ENCODE data around the gene GNL1.

Gene GNL1

DNA sequence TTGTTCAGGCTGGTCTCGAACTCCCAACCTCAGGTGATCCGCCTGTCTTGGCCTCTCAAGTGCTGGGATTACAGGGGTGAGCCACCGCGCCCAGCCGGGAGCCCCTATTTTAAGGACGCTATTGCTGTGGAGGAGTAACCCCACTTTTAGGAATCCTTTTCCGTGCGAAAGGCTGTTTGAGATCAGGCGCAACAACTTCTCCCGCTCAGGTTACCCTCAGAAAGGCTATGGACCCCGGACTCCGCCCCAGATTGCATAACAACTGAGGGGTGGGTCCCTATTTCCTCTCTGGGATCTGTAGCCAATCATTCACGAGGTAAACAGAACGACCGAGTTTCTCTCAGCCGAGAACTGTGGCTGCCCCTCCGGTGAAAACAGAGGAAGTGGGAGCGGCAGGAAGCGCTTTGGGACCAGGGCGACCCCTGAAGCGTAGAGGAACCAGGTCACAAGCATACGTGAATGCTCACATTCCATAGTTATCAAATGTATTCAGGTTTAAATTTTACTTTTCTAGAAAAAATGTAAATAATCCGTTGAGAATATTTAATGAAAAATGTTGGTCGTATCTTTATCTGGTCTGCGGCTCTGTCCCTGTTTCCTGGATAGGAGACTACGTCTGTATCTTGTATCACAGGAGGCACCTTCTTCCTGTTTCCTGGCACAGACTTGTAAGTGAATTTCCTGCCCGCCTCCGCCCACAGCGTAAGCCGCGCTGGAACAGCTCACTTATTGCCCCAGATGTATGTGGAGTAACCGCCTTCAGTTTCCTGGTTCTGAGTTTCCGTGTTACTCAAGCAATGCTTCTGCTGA, 40.1 kb downstream of the GNL1 start:
- H3K4me3 ChIP-seq (ENCODE audit: low read depth, low read length): peak overlapping the region; percentile 46
- TF ChIP-seq CTCF (IDR thresholded peaks at IDR 0.05; ENCODE audit: borderline replicate concordance, insufficient read depth, low read depth, low read length): no peak

- H3K4me3 ChIP-seq (ENCODE audit: low read depth, low read length): no peak overlapping the region
Measured at GRCh38 chr6:30515106-30515505, 41.2 kb downstream of the GNL1 start.

GRCh38 chr6:30513451-30513850, 42.8 kb downstream of the GNL1 start:
- no peak overlapping the region for H3K4me3 ChIP-seq (ENCODE audit: low read depth, low read length)
- no peak for TF ChIP-seq CTCF (IDR thresholded peaks at IDR 0.05; ENCODE audit: borderline replicate concordance, insufficient read depth, low read depth, low read length)

More at GRCh38 chr6:30515106-30515505, 41.2 kb downstream of the GNL1 start:
- no peak for TF ChIP-seq CTCF (IDR thresholded peaks at IDR 0.05; ENCODE audit: borderline replicate concordance, insufficient read depth, low read depth, low read length)

GRCh38 chr6:30511169-30511546, 45.1 kb downstream of the GNL1 start:
- no peak overlapping the region for H3K4me3 ChIP-seq (ENCODE audit: low read depth, low read length)
- no peak for TF ChIP-seq CTCF (IDR thresholded peaks at IDR 0.05; ENCODE audit: borderline replicate concordance, insufficient read depth, low read depth, low read length)

GRCh38 chr6:30510419-30511168, 45.7 kb downstream of the GNL1 start:
- no peak overlapping the region for H3K4me3 ChIP-seq (ENCODE audit: low read depth, low read length)
- no peak for TF ChIP-seq CTCF (IDR thresholded peaks at IDR 0.05; ENCODE audit: borderline replicate concordance, insufficient read depth, low read depth, low read length)

DNA sequence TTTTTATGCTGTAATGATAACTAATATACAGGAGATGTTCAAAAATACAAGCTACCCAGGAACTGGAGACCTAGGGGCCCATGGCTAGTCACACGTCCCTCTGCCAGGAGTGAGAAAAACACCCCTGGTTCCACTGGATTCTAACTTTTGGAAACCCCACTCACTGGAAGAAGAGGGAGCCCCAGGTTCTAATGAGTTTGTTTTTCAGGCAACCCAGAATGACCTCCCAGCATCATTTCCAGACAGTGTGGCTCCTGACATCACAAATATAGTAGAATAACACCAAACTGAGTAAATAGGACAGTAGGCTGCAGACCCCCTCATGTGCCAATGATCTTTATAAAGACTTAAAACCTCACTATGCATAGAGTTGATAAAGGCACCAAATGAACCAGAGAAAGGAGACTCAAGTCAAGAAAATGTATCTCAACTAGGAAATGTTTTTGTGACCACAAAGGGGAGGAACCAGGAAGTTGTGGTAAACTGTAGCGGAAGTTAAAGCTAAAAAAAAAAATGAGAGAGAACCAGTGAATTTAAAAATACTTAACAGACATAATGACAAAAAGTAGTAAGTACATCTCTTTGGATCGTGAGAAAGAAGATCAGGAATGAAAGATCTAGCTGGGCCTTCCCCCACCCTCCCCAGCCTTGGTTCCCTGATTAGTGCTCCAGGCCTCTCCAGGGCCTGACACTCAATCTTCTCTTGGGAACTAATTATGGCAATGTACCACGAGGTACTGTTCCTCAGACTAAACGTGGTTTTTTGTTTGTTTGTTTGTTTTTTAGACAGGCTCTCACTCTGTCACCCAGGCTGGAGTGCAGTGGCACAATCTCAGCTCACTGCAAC, 47.2 kb downstream of the GNL1 start:
- no peak for TF ChIP-seq CTCF (IDR thresholded peaks at IDR 0.05; ENCODE audit: borderline replicate concordance, insufficient read depth, low read depth, low read length)
- H3K4me3 ChIP-seq (ENCODE audit: low read depth, low read length): no peak overlapping the region

All from GM12875 (cell line).